ENCODE measurements around the gene NPPB.

DNA sequence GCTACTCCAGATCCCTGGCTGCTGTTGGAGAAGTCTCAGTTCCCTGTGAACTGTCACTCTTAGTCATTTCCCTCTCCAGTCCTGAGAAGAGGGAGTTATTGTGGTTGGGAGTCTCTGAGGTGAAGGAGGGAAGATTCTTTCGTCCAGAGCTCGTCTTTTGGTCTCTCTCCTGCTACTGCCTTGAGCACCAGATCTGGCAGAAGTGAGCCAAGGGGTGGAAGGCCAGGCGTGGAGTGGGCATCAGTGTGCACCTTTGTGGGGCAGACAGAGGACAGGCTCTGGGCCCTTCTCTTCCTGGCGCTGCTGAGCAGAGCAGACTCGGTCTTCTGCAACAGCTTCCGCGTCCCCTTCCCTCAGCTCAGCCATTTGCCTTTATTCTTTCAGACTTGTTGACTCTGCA lies 33.6 kb downstream of the NPPB start:
- TF ChIP-seq, protein P1, sequence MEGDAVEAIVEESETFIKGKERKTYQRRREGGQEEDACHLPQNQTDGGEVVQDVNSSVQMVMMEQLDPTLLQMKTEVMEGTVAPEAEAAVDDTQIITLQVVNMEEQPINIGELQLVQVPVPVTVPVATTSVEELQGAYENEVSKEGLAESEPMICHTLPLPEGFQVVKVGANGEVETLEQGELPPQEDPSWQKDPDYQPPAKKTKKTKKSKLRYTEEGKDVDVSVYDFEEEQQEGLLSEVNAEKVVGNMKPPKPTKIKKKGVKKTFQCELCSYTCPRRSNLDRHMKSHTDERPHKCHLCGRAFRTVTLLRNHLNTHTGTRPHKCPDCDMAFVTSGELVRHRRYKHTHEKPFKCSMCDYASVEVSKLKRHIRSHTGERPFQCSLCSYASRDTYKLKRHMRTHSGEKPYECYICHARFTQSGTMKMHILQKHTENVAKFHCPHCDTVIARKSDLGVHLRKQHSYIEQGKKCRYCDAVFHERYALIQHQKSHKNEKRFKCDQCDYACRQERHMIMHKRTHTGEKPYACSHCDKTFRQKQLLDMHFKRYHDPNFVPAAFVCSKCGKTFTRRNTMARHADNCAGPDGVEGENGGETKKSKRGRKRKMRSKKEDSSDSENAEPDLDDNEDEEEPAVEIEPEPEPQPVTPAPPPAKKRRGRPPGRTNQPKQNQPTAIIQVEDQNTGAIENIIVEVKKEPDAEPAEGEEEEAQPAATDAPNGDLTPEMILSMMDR (IDR thresholded peaks at IDR 0.05; ENCODE audit: low read depth, low read length): no peak
- TF ChIP-seq, protein P2, sequence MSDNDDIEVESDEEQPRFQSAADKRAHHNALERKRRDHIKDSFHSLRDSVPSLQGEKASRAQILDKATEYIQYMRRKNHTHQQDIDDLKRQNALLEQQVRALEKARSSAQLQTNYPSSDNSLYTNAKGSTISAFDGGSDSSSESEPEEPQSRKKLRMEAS (IDR thresholded peaks at IDR 0.05; ENCODE audit: low read depth, low read length): no peak
- TF ChIP-seq POLR2A (IDR thresholded peaks at IDR 0.05; ENCODE audit: extremely low read depth, insufficient read length): no peak
